Measurements from ENCODE around the gene MRTFA.

DNA sequence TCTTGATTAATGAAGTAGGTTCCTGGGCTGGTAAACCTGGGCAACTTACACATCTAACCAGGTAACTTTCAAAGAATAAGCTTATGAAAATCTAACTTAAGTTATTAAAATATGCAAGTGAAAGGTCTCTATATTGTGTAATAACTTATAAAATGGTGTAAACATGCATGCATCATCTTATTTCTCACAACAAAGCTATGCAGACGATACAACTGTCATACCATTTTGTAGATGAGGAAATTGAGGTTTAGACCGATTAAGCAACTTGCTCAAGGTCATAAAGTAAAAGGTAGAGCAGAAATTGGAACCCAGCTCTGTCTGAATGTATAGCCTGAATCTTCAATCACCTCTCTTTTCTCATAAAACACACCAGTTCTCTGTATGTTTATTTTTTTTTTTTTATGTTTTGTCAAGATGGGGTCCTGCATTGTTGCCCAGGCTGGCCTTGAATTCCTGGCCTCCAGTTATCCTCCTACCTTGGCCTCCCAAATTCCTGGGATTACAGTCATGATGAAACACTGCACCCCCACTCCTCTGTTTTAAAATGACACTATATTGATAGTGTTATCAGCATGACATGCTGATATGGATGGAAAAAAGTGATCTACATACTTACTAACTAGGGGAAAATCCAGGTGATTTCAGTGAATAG is 156.5 kb downstream of the MRTFA start:
- TF ChIP-seq, protein P1, sequence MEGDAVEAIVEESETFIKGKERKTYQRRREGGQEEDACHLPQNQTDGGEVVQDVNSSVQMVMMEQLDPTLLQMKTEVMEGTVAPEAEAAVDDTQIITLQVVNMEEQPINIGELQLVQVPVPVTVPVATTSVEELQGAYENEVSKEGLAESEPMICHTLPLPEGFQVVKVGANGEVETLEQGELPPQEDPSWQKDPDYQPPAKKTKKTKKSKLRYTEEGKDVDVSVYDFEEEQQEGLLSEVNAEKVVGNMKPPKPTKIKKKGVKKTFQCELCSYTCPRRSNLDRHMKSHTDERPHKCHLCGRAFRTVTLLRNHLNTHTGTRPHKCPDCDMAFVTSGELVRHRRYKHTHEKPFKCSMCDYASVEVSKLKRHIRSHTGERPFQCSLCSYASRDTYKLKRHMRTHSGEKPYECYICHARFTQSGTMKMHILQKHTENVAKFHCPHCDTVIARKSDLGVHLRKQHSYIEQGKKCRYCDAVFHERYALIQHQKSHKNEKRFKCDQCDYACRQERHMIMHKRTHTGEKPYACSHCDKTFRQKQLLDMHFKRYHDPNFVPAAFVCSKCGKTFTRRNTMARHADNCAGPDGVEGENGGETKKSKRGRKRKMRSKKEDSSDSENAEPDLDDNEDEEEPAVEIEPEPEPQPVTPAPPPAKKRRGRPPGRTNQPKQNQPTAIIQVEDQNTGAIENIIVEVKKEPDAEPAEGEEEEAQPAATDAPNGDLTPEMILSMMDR (IDR thresholded peaks at IDR 0.05) = no peak
- no peak for TF ChIP-seq POLR2A (IDR thresholded peaks at IDR 0.05)
